Activated T-cell treated with anti-CD3 and anti-CD28 coated beads, Interleukin-2, amount 50 U/mL, for 24 hours (primary cell): ENCODE measurements around the gene CFAP74.
A peak's percentile ranks its signal among the peaks of the same experiment; 100 is the strongest.

ENCODE experiments used
- DNase-seq: peaks from one replicate; pipeline ENCODE4 v3.0.0-alpha.2; 2020
- H3K27ac Mint-ChIP-seq: 2 replicates; pipeline ENCODE4 v1.8.0; 2020; ENCODE audit warnings: mild to moderate bottlenecking, mixed read lengths
- H3K27me3 Mint-ChIP-seq: 2 replicates; pipeline ENCODE4 v1.8.0; 2020; ENCODE audit warnings: mixed read lengths
- H3K36me3 Mint-ChIP-seq: 2 replicates; pipeline ENCODE4 v1.8.0; 2020; ENCODE audit warnings: low read depth, mixed read lengths
- H3K4me1 Mint-ChIP-seq: 2 replicates; pipeline ENCODE4 v1.8.0; 2020; ENCODE audit warnings: low read depth, mixed read lengths
- H3K4me3 Mint-ChIP-seq: 2 replicates; pipeline ENCODE4 v1.8.0; 2020; ENCODE audit warnings: mild to moderate bottlenecking, moderate library complexity, mixed read lengths
- H3K9me3 Mint-ChIP-seq: 2 replicates; pipeline ENCODE4 v1.8.0; 2020; ENCODE audit warnings: mixed read lengths

CFAP74 gene

GRCh38 chr1:1915911-1916840, 87.4 kb downstream of the CFAP74 start:
- no peak for DNase-seq
- peaks cover 7% of the 10 kb centered on the region for H3K4me1 Mint-ChIP-seq
- H3K36me3 Mint-ChIP-seq = no peaks in the 10 kb centered on the region
- no peaks in the 10 kb centered on the region for H3K9me3 Mint-ChIP-seq
- no peak overlapping the region for H3K4me3 Mint-ChIP-seq
- no peaks in the 10 kb centered on the region for H3K27me3 Mint-ChIP-seq
- H3K27ac Mint-ChIP-seq = no peak overlapping the region

GRCh38 chr1:1914971-1915692, 88.5 kb downstream of the CFAP74 start, which contains the start of gene CALML6:
Gene CALML6, plus strand, starts transcription at chr1:1915260. Its CDS starts 21 bp downstream, at chr1:1915281.
- H3K27me3 Mint-ChIP-seq = no peaks in the 10 kb centered on the region
- no peak for DNase-seq
- H3K9me3 Mint-ChIP-seq = no peaks in the 10 kb centered on the region
- H3K4me3 Mint-ChIP-seq = no peak within 1 kb of the TSS
- no peak within 1 kb of the TSS for H3K27ac Mint-ChIP-seq
- no peaks in the 10 kb centered on the region for H3K36me3 Mint-ChIP-seq
- H3K4me1 Mint-ChIP-seq = peaks cover 11% of the 10 kb centered on the region

GRCh38 chr1:1914101-1914970, 89.2 kb downstream of the CFAP74 start:
- Mint-ChIP-seq H3K9me3 (no peaks in the 10 kb centered on the region), H3K4me1 (peaks cover 14% of the 10 kb centered on the region), H3K4me3 (no peak overlapping the region), H3K36me3 (no peaks in the 10 kb centered on the region), H3K27me3 (no peaks in the 10 kb centered on the region), H3K27ac (no peak overlapping the region)
- no peak for DNase-seq

- DNase-seq = no peak
- Mint-ChIP-seq H3K36me3 (no peaks in the 10 kb centered on the region), H3K27ac (no peak overlapping the region), H3K27me3 (no peaks in the 10 kb centered on the region), H3K4me1 (peaks cover 10% of the 10 kb centered on the region), H3K4me3 (no peak overlapping the region), H3K9me3 (no peaks in the 10 kb centered on the region)
These were observed 92.1 kb downstream of the CFAP74 start for GRCh38 chr1:1911350-1912041.

GRCh38 chr1:1910651-1911331, 92.8 kb downstream of the CFAP74 start:
- no peak overlapping the region for H3K27ac Mint-ChIP-seq
- peak overlapping the region; percentile 83 for H3K4me3 Mint-ChIP-seq
- DNase-seq = no peak
- H3K4me1 Mint-ChIP-seq = peaks cover 13% of the 10 kb centered on the region
- no peaks in the 10 kb centered on the region for H3K9me3 Mint-ChIP-seq
- H3K36me3 Mint-ChIP-seq = no peaks in the 10 kb centered on the region
- no peaks in the 10 kb centered on the region for H3K27me3 Mint-ChIP-seq

GRCh38 chr1:1910033-1910465, 93.5 kb downstream of the CFAP74 start:
- Mint-ChIP-seq H3K9me3 (no peaks in the 10 kb centered on the region), H3K4me3 (peak overlapping the region; percentile 83), H3K27ac (peak overlapping the region; percentile 91), H3K36me3 (no peaks in the 10 kb centered on the region), H3K27me3 (no peaks in the 10 kb centered on the region), H3K4me1 (peaks cover 13% of the 10 kb centered on the region)
- DNase-seq = no peak

- H3K36me3 Mint-ChIP-seq = no peaks in the 10 kb centered on the region
- H3K27me3 Mint-ChIP-seq = no peaks in the 10 kb centered on the region
- peak overlapping the region; percentile 70 for H3K4me3 Mint-ChIP-seq
- DNase-seq = no peak
- H3K9me3 Mint-ChIP-seq = no peaks in the 10 kb centered on the region
- peaks cover 13% of the 10 kb centered on the region for H3K4me1 Mint-ChIP-seq
- peak overlapping the region; percentile 61 for H3K27ac Mint-ChIP-seq
These were observed 95.1 kb downstream of the CFAP74 start for GRCh38 chr1:1908506-1908791.

- Mint-ChIP-seq H3K4me3 (no peak overlapping the region), H3K36me3 (no peaks in the 10 kb centered on the region), H3K27ac (no peak overlapping the region), H3K9me3 (no peaks in the 10 kb centered on the region), H3K27me3 (no peaks in the 10 kb centered on the region), H3K4me1 (peaks cover 13% of the 10 kb centered on the region)
- no peak for DNase-seq
These were observed 96.4 kb downstream of the CFAP74 start for GRCh38 chr1:1907098-1907736.

- Mint-ChIP-seq H3K36me3 (no peaks in the 10 kb centered on the region), H3K9me3 (no peaks in the 10 kb centered on the region), H3K4me3 (no peak overlapping the region), H3K27me3 (no peaks in the 10 kb centered on the region), H3K27ac (peak overlapping the region; percentile 37), H3K4me1 (peaks cover 13% of the 10 kb centered on the region)
- DNase-seq = peak; percentile 77
These were observed 97.1 kb downstream of the CFAP74 start for GRCh38 chr1:1906185-1907097.

- no peak for DNase-seq
- Mint-ChIP-seq H3K4me3 (no peak overlapping the region), H3K9me3 (no peaks in the 10 kb centered on the region), H3K27ac (no peak overlapping the region), H3K27me3 (no peaks in the 10 kb centered on the region), H3K4me1 (peaks cover 8% of the 10 kb centered on the region), H3K36me3 (no peaks in the 10 kb centered on the region)
These were observed 100.4 kb downstream of the CFAP74 start for GRCh38 chr1:1903224-1903623.

GRCh38 chr1:1901641-1902294, 101.8 kb downstream of the CFAP74 start:
- Mint-ChIP-seq H3K27me3 (no peaks in the 10 kb centered on the region), H3K36me3 (no peaks in the 10 kb centered on the region), H3K27ac (no peak overlapping the region), H3K4me3 (no peak overlapping the region), H3K9me3 (no peaks in the 10 kb centered on the region), H3K4me1 (peaks cover 9% of the 10 kb centered on the region)
- DNase-seq = no peak
